ENCODE measurements around the gene GRK4.

DNA sequence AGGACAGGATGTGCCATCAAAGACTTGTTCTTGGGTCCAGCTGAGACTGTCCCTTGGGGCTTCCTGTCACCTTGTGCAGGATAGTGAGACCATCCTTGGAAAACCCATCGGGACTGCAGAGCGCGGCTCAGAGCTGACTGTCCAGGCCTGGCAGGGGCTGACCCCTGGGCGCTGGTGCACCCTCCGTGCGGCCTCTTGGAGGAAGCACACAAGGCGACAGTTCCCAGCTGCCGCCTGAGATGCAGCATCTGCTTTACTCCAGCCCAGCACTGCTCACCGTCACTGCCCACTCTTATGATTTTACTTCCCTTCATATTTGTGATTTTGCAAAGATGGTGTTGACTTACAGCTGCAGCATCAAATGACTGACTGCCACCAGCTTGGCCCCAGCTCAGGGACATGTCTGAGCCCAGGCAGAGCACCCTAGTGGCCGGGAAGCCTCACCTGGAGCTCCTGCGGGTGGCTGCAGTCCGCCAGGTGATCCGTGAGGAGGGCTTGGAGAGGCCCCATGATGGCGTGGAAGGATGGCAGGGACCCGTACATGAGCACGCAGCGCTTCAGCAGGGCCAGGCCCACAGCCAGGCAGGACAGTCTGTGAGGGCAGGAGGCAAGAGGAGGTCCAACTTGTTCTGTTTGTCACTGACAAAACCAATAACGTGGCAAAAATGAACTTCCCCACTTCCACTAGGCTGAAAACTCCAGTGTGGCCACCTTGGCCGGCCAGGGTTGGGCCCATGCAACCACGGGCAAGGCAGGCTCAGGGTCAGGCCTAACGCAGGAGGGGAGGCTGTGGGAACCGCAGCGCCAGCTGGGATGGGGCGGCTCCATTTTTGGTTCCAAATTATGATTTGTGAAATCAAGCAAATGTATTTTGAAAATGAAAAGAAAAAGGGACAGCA is 22.0 kb upstream of the GRK4 start:
- TF ChIP-seq, protein P1, sequence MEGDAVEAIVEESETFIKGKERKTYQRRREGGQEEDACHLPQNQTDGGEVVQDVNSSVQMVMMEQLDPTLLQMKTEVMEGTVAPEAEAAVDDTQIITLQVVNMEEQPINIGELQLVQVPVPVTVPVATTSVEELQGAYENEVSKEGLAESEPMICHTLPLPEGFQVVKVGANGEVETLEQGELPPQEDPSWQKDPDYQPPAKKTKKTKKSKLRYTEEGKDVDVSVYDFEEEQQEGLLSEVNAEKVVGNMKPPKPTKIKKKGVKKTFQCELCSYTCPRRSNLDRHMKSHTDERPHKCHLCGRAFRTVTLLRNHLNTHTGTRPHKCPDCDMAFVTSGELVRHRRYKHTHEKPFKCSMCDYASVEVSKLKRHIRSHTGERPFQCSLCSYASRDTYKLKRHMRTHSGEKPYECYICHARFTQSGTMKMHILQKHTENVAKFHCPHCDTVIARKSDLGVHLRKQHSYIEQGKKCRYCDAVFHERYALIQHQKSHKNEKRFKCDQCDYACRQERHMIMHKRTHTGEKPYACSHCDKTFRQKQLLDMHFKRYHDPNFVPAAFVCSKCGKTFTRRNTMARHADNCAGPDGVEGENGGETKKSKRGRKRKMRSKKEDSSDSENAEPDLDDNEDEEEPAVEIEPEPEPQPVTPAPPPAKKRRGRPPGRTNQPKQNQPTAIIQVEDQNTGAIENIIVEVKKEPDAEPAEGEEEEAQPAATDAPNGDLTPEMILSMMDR (IDR thresholded peaks at IDR 0.05): no peak
- no peak for TF ChIP-seq ZFX (IDR thresholded peaks at IDR 0.05; ENCODE audit: borderline replicate concordance)

Measured in 22Rv1 (cell line).